GM12878 (cell line): ENCODE results near the gene RNF223. TPM values are rescaled to one million over a fixed set of nuclear protein-coding genes. Genes with fewer than 3 reads are reported as not detected.
A peak's percentile ranks its signal among the peaks of the same experiment; 100 is the strongest.

Source experiments
- ATAC-seq: fragments of 200-7000 bp; cut with Tn5 transposase; 3 replicates; pipeline ENCODE4 v1.9.1; 2020; ENCODE audit warnings: mild to moderate bottlenecking, moderate library complexity
- BruUV-seq: library from RNA; stranded (reverse); fragments of 400-500 nt; replicated peaks from 2 replicates; lab custom pipeline; 2021; lab: Mats Ljungman, UMichigan
- CTCF ChIA-PET: fragments of 300-600 bp; sonication (Branson Sonifier 250); formaldehyde crosslinking; extraction: SDS; loops from one replicate; lab custom pipeline; 2021; ENCODE audit warnings: inconsistent platforms; lab: Yijun Ruan, JAX
- POLR2A ChIA-PET: fragments of 350-600 bp; formaldehyde crosslinking; extraction: SDS; loops from one replicate; lab custom pipeline; 2021; ENCODE audit warnings: inconsistent platforms; lab: Charles Lee
- RAD21 ChIA-PET: fragments of 300-600 bp; sonication (Branson Sonifier 250); formaldehyde crosslinking; loops from one replicate; lab custom pipeline; 2023; ENCODE audit warnings: antibody characterized with exemption; ENCODE audit not compliant: unreplicated experiment; lab: Charles Lee
- SMC1A ChIA-PET: fragments of 300-600 bp; sonication (Branson Sonifier 250); formaldehyde crosslinking; loops from one replicate; lab custom pipeline; 2023; ENCODE audit not compliant: unreplicated experiment, uncharacterized antibody; lab: Charles Lee
- DNase-seq: peaks from one replicate; pipeline ENCODE4 v3.0.0-alpha.2; 2011; ENCODE audit warnings: low read depth, low spot score
- FAIRE-seq: peaks from 3 replicates; lab custom pipeline; 2011; peaks lifted over from hg19 to GRCh38; lab: Jason Lieb, UNC
- H2AFZ ChIP-seq: 2 replicates; pipeline ENCODE4 v1.6.0; 2011; ENCODE audit warnings: low read depth, low read length, control low read depth; ENCODE audit not compliant: control insufficient read depth
- H3K27ac ChIP-seq: 2 replicates; pipeline ENCODE4 v1.5.1; 2011; ENCODE audit warnings: control low read depth; ENCODE audit not compliant: control insufficient read depth, insufficient read depth
- H3K27me3 ChIP-seq, 2 experiments: replicated peaks in 1 of 2; 2 replicates each; pipeline versions ENCODE4 v1.6.0 to v1.6.1; 2011; ENCODE audit warnings: low read length in 1 of 2; ENCODE audit not compliant: control insufficient read depth in 2 of 2, insufficient read depth in 2 of 2
- H3K36me3 ChIP-seq, 2 experiments: 2 replicates each; pipeline ENCODE4 v1.5.1; 2011; ENCODE audit warnings: low read length in 1 of 2; ENCODE audit not compliant: control insufficient read depth in 2 of 2, insufficient read depth in 2 of 2
- H3K4me1 ChIP-seq: 2 replicates; pipeline ENCODE4 v1.6.1; 2011; ENCODE audit warnings: mild to moderate bottlenecking, low read length, moderate library complexity, mixed read lengths; ENCODE audit not compliant: control insufficient read depth, insufficient read depth
- H3K4me2 ChIP-seq: 2 replicates; pipeline ENCODE4 v1.6.0; 2011; ENCODE audit warnings: control low read depth; ENCODE audit not compliant: control insufficient read depth, insufficient read depth
- H3K4me3 ChIP-seq: fragments of 200-600 bp; sonication (generic); 2 replicates; pipeline ENCODE4 v1.5.1; 2016
- H3K79me2 ChIP-seq: 2 replicates; pipeline ENCODE4 v1.6.0; 2011; ENCODE audit warnings: low read length; ENCODE audit not compliant: control insufficient read depth, insufficient read depth
- H3K9ac ChIP-seq: 2 replicates; pipeline ENCODE4 v1.8.0; 2011; ENCODE audit warnings: low read length, control low read depth, mixed read lengths; ENCODE audit not compliant: control insufficient read depth, insufficient read depth
- H3K9me3 ChIP-seq: replicated peaks from 3 replicates; pipeline ENCODE4 v1.5.1; 2011; ENCODE audit warnings: mild to moderate bottlenecking, low read length; ENCODE audit not compliant: control insufficient read depth, insufficient read depth
- H4K20me1 ChIP-seq: 2 replicates; pipeline ENCODE4 v1.6.0; 2011; ENCODE audit not compliant: control insufficient read depth, insufficient read depth
- IRF3 ChIP-seq: fragments of 450-650 bp; IDR thresholded peaks from 2 replicates; pipeline ENCODE4 v1.6.1; 2014; ENCODE audit warnings: mild to moderate bottlenecking
- WGBS: methylation state at CpG from one replicate; pipeline ENCODE4 v1.1.6; 2016; ENCODE audit warnings: low lambda C conversion rate; ENCODE audit not compliant: insufficient replicate concordance, insufficient coverage; ENCODE audit errors: missing lambda C conversion rate; 5-methylcytosine and 5-hydroxymethylcytosine counted together
- in situ Hi-C: fragments of 300-500 bp; cut with MboI; formaldehyde crosslinking; loops from 9 replicates; pipeline ENCODE4 v1.14.3; 2018; ENCODE audit warnings: mixed read lengths
- intact Hi-C: fragments of 100-400 bp; cut with micrococcal nuclease; formaldehyde crosslinking; loops from one replicate; pipeline ENCODE4 v1.14.2; 2022; ENCODE audit not compliant: unreplicated experiment
- polyA plus RNA-seq, 11 experiments: library from polyadenylated mRNA; depleted of rRNA in 4 of 11; unstranded in 6 of 11; stranded (reverse) in 5 of 11; fragments of >200 nt; fragmentation: Nextera tagmentation in 4 of 11; fragmentation: Illumina TruSeq in 1 of 11; extraction: Ambion mirVana in 4 of 11; extraction: Trizol in 1 of 11; gene quantifications; 1 replicate in 1 of 11; 2 replicates in 10 of 11; pipeline versions ENCODE4 v1.2.1 to v1.2.3, GENCODE V29; 2011 to 2016; ENCODE audit warnings: inconsistent platforms in 2 of 11, missing spikeins in 2 of 11, low read depth in 1 of 11
- total RNA-seq, 4 experiments: library from RNA; depleted of rRNA in 3 of 4; stranded (reverse); fragments of >200 nt in 3 of 4; fragmentation: Illumina TruSeq in 1 of 4; extraction: Trizol in 1 of 4; gene quantifications; 2 replicates each; pipeline versions ENCODE4 v1.2.1 to v1.2.3, GENCODE V29; 2013 to 2021
- TF ChIP-seq, protein P1 (sequence below): fragments of 450-650 bp; IDR thresholded peaks from 2 replicates; pipeline ENCODE4 v1.6.1; 2016; ENCODE audit warnings: mild to moderate bottlenecking, moderate library complexity, borderline replicate concordance
- TF ChIP-seq, protein P2 (sequence below): fragments of 450-650 bp; IDR thresholded peaks from 2 replicates; pipeline ENCODE4 v1.6.1; 2017; ENCODE audit warnings: mild to moderate bottlenecking

The RNF223 gene
- total and polyA plus RNA-seq, 10 of the 15 experiments (the other 5 are each of a cell fraction or from before 2014, with no cell fraction given): 0.06 TPM; not detected in 9

DNA sequence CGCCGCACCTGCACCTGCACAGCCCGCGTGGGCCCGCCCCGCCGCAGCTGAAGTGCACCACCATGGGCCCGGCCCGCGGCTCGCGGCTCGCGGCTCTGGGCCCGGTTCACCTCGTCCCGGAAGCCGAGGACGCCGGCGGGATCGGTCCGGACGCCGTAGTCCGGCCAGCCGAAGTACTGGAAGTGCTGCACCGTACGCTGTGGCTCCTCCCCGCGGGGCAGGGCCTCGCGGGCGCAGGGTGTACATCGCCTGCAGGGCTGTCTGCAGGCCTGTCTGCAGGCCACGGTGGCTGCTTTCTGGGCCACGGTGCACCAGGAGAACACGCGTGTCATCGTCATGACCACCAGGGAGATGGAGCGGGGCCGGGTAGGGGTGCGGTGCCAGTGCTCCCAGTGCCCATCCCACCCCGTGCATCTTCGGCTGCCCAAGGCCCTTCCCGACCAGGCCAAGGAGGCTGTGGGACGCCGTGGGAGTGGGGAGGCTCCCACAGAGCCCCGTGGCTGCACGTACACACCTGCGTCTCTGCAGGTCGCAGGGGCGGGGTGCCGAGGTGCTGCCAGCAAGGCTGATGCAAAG lies 6.7 kb downstream of the RNF223 start:
- FAIRE-seq (no peak), DNase-seq (no peak), ATAC-seq (no peak)
- SMC1A ChIA-PET: no interaction called here
- intact Hi-C loops (loop anchor here (10.0 kb wide), 1 partner anchor 163 kb away; no protein-coding TSS in a partner anchor), in situ Hi-C loops (no loop called here)
- Histone ChIP-seq H4K20me1 (no peaks in the 10 kb centered on the region), H3K79me2 (no peaks in the 10 kb centered on the region), H3K4me1 (peaks cover 29% of the 10 kb centered on the region), H3K9ac (no peak overlapping the region), H3K36me3 (no peaks in the 10 kb centered on the region), H3K4me2 (no peak overlapping the region), H3K4me3 (no peak overlapping the region), H3K9me3 (no peaks in the 10 kb centered on the region), H3K27me3 (no peaks in the 10 kb centered on the region), H2AFZ (no peak overlapping the region), H3K27ac (no peak overlapping the region)
- CTCF ChIA-PET: no interaction called here
- WGBS: 97% methylated on average over 54 of the region's 54 CpGs
- POLR2A ChIA-PET: no interaction called here
- RAD21 ChIA-PET: no interaction called here
- TF ChIP-seq IRF3: no peak
- TF ChIP-seq, protein P1, sequence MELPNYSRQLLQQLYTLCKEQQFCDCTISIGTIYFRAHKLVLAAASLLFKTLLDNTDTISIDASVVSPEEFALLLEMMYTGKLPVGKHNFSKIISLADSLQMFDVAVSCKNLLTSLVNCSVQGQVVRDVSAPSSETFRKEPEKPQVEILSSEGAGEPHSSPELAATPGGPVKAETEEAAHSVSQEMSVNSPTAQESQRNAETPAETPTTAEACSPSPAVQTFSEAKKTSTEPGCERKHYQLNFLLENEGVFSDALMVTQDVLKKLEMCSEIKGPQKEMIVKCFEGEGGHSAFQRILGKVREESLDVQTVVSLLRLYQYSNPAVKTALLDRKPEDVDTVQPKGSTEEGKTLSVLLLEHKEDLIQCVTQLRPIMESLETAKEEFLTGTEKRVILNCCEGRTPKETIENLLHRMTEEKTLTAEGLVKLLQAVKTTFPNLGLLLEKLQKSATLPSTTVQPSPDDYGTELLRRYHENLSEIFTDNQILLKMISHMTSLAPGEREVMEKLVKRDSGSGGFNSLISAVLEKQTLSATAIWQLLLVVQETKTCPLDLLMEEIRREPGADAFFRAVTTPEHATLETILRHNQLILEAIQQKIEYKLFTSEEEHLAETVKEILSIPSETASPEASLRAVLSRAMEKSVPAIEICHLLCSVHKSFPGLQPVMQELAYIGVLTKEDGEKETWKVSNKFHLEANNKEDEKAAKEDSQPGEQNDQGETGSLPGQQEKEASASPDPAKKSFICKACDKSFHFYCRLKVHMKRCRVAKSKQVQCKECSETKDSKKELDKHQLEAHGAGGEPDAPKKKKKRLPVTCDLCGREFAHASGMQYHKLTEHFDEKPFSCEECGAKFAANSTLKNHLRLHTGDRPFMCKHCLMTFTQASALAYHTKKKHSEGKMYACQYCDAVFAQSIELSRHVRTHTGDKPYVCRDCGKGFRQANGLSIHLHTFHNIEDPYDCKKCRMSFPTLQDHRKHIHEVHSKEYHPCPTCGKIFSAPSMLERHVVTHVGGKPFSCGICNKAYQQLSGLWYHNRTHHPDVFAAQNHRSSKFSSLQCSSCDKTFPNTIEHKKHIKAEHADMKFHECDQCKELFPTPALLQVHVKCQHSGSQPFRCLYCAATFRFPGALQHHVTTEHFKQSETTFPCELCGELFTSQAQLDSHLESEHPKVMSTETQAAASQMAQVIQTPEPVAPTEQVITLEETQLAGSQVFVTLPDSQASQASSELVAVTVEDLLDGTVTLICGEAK: no peak
- TF ChIP-seq, protein P2, sequence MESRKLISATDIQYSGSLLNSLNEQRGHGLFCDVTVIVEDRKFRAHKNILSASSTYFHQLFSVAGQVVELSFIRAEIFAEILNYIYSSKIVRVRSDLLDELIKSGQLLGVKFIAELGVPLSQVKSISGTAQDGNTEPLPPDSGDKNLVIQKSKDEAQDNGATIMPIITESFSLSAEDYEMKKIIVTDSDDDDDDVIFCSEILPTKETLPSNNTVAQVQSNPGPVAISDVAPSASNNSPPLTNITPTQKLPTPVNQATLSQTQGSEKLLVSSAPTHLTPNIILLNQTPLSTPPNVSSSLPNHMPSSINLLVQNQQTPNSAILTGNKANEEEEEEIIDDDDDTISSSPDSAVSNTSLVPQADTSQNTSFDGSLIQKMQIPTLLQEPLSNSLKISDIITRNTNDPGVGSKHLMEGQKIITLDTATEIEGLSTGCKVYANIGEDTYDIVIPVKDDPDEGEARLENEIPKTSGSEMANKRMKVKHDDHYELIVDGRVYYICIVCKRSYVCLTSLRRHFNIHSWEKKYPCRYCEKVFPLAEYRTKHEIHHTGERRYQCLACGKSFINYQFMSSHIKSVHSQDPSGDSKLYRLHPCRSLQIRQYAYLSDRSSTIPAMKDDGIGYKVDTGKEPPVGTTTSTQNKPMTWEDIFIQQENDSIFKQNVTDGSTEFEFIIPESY: peak; percentile 31; the same call in 1 of the 2 replicates
- no TSS peak for BruUV-seq
